Head of caudate nucleus (tissue), 42 donors: ENCODE measurements around the gene SP100.

ENCODE experiments used
- DNase-seq, 42 donors: peaks; one replicate each; pipeline versions ENCODE4 v3.0.0 to v3.0.0-alpha.2; 2020 to 2021; ENCODE audit warnings: mixed read lengths in 7 of 42
- intact Hi-C: fragments of 100-400 bp; cut with DNase I; formaldehyde crosslinking; loops from one replicate; pipeline ENCODE4 v1.15.0; 2022

Gene SP100

DNA sequence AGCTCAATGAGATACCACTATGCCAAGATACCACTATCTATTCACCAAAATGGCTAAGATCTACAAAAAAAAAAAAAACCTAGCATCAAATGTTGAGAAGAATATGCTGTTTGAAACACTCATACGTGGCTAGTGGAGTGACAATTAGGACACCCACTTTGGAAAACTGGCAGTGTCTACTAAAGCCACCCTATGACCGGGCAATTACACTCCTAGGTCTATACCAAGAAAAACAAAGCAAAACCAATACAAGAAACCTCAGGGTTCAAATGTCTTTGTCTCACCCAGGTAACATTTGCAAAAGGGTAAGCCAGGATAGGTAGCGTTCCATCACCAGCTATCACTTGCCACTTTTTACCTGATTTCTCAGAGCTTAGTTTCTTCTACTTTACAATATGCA is 173.0 kb downstream of the SP100 start:
- no peak for DNase-seq
- intact Hi-C loops, result no loop called here

DNA sequence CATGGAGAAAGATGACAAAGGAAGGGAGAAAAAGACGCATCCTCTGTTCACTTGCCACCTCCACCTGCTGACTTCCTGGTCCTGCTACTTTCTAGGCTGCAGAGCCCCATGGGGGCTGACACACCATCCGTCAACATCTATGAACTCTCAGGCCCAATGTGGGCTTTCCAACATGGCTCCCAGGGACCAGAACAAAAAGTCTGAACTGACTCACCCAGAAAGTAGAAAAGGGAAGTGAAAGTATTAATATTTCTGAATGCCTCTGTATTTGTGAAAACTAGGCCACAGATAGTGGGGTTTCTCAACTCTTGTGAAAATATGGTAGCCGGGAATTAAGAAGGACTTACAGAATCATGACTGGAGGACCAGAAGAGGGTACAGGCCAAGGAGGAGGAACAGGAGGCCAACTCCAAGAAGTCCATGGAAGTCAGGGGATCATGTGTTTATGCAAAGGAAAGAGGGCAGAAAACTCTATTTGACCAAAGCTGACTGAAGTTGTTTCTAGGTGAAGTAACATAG is 173.6 kb downstream of the SP100 start:
- no peak for DNase-seq
- intact Hi-C loops, result no loop called here

DNA sequence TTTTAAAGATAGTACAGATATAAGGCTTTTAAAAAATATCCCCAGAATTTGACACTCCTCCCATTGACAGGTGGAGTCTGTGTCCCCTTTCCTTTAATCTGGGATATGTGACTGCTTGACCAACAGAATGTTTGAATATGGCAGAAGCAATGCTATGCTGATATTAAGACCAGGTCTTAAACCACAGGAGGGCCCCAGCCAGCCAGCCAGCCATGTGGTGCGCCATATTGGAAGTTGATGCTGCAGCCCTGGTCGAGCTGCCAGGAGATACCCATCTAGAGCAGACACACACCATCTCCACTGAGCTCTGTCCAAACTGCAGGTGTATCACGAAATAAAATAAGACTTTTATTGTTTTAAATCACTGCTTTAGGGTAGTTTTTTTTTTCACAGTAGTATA is 174.3 kb downstream of the SP100 start:
- intact Hi-C loops, result no loop called here
- no peak for DNase-seq

DNA sequence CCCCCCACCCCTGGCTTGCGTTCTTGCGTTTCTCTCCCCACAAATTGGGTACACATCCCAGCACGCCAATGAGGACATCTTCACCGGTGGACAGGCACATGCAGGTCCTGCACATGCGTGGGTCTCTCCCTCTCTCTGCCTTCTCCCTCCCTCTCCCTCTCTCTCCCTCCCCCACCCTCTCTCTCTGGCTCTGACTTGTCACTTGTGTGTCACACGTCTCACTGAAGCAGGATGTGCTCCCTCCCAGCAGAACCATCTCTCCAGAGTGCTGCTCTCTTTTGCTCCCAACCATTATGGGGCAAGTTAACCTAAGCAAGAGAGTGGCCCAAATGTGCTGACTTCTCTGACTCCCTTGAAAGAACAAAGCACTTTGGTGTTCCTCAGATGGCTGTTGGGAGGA is 175.8 kb downstream of the SP100 start:
- DNase-seq, result no peak
- intact Hi-C loops, result no loop called here

DNA sequence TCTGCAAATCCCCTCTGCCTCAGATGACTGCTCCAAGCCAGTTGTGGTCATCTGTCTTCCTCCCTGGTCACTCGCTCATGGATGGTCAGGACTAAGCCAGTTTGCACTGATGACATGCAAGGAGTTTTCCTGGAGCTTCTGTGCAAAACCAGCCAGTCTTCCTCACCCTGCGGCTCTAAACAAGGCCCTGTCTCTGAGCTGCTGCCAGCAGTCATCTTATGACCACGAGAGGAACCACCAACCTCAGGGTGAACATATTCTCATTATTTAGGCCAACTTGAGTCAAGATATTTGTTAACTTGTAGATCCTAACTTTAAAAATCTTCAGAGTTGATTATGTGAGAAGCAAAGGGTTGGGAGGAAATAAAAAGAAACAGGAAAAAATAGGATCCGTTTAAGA is 176.8 kb downstream of the SP100 start:
- no peak for DNase-seq
- intact Hi-C loops, result no loop called here
